Peyer's patch (tissue), 4 donors: ENCODE data around the gene TTC27.

ENCODE experiments used
- POLR2A ChIP-seq, 2 donors: fragments of 450-650 bp; IDR thresholded peaks; one replicate each; pipeline ENCODE4 v1.5.1; 2017; ENCODE audit warnings: antibody characterized with exemption in 2 of 2, mild to moderate bottlenecking in 2 of 2, moderate library complexity in 2 of 2
- TF ChIP-seq, protein P1 (sequence below), 6 experiments: fragments of 450-650 bp in 4 of 6; fragments of 200-600 bp in 2 of 6; sonication (generic) in 1 of 6; IDR thresholded peaks; one replicate each; pipeline ENCODE4 v1.5.1; 2017 to 2019; ENCODE audit warnings: antibody characterized with exemption in 6 of 6, mild to moderate bottlenecking in 3 of 6, moderate library complexity in 1 of 6

DNA sequence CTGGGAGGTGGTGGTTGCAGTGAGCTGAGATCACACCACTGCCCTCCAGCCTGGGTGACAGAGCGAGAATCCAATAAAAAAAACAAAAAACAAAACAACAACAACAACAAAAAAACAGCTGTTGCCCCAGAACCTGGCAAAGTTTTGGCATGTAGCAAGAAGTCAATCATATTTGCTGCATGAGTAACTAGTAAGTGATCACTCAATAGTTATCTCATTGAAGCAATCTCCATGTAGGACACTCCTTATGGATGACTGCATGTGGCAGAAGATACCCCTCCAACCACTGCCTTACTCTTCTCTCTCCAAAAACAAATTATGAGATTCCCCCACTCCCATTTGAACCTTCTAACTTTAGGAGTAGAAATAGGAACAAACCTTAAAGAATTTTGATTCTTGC is 113.7 kb downstream of the TTC27 start:
- TF ChIP-seq, protein P1, sequence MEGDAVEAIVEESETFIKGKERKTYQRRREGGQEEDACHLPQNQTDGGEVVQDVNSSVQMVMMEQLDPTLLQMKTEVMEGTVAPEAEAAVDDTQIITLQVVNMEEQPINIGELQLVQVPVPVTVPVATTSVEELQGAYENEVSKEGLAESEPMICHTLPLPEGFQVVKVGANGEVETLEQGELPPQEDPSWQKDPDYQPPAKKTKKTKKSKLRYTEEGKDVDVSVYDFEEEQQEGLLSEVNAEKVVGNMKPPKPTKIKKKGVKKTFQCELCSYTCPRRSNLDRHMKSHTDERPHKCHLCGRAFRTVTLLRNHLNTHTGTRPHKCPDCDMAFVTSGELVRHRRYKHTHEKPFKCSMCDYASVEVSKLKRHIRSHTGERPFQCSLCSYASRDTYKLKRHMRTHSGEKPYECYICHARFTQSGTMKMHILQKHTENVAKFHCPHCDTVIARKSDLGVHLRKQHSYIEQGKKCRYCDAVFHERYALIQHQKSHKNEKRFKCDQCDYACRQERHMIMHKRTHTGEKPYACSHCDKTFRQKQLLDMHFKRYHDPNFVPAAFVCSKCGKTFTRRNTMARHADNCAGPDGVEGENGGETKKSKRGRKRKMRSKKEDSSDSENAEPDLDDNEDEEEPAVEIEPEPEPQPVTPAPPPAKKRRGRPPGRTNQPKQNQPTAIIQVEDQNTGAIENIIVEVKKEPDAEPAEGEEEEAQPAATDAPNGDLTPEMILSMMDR (IDR thresholded peaks at IDR 0.05), result no peak
- no peak for TF ChIP-seq POLR2A (IDR thresholded peaks at IDR 0.05)
